OCI-LY7 (cell line): ENCODE results near the gene HOXC6. TPM values are rescaled to one million over a fixed set of nuclear protein-coding genes. Genes with fewer than 3 reads are reported as not detected.
A peak's percentile ranks its signal among the peaks of the same experiment; 100 is the strongest.

Experiments
- BruUV-seq: library from RNA; stranded (reverse); fragments of 400-500 nt; replicated peaks from 2 replicates; lab custom pipeline; 2021; lab: Mats Ljungman, UMichigan
- CTCF ChIA-PET: fragments of 300-600 bp; sonication (Branson Sonifier 250); formaldehyde crosslinking; loops from one replicate; lab custom pipeline; 2022; ENCODE audit warnings: antibody characterized with exemption; ENCODE audit not compliant: unreplicated experiment; lab: Charles Lee
- POLR2A ChIA-PET: fragments of 300-600 bp; sonication (Branson Sonifier 250); formaldehyde crosslinking; loops from one replicate; lab custom pipeline; 2022; ENCODE audit warnings: antibody characterized with exemption; lab: Charles Lee
- DNase-seq: peaks from one replicate; pipeline ENCODE4 v3.0.0-alpha.2; 2015; ENCODE audit warnings: low spot score
- H2AFZ ChIP-seq: fragments of 200-600 bp; sonication (generic), shearing (Covaris generic); 2 replicates; pipeline ENCODE4 v1.6.1; 2014; ENCODE audit warnings: mild to moderate bottlenecking, antibody characterized with exemption, low read length, moderate library complexity
- H3K27ac ChIP-seq: fragments of 200-600 bp; sonication (generic); 2 replicates; pipeline ENCODE4 v1.5.1; 2014; ENCODE audit warnings: mixed run types, low read depth, mild to moderate bottlenecking, moderate library complexity, low read length, inconsistent platforms; ENCODE audit not compliant: poor library complexity, severe bottlenecking
- H3K36me3 ChIP-seq: fragments of 200-600 bp; sonication (generic); 2 replicates; pipeline ENCODE4 v1.6.1; 2014; ENCODE audit warnings: mild to moderate bottlenecking, antibody characterized with exemption, low read length, moderate library complexity, mixed read lengths; ENCODE audit not compliant: insufficient read depth
- H3K4me1 ChIP-seq: fragments of 200-600 bp; sonication (generic); 2 replicates; pipeline ENCODE4 v1.5.1; 2014; ENCODE audit warnings: mild to moderate bottlenecking, low read length; ENCODE audit not compliant: insufficient read depth, poor library complexity, severe bottlenecking
- H3K4me2 ChIP-seq: fragments of 200-600 bp; sonication (generic); 2 replicates; pipeline ENCODE4 v1.6.1; 2014; ENCODE audit warnings: mild to moderate bottlenecking, low read length
- H3K4me3 ChIP-seq: fragments of 200-600 bp; sonication (generic); 2 replicates; pipeline ENCODE4 v1.5.1; 2014; ENCODE audit warnings: mild to moderate bottlenecking, low read depth, low read length; ENCODE audit not compliant: poor library complexity, severe bottlenecking
- H3K79me2 ChIP-seq: fragments of 200-600 bp; sonication (generic); 2 replicates; pipeline ENCODE4 v1.6.1; 2016; ENCODE audit warnings: low read depth, mild to moderate bottlenecking, low read length, moderate library complexity, mixed read lengths; ENCODE audit not compliant: insufficient read depth
- H3K9me2 ChIP-seq: fragments of 200-600 bp; sonication (generic); 2 replicates; pipeline ENCODE4 v1.6.1; 2016; ENCODE audit warnings: mild to moderate bottlenecking, low read length, mixed read lengths; ENCODE audit not compliant: insufficient read depth
- H3K9me3 ChIP-seq: fragments of 200-600 bp; sonication (generic); 2 replicates; pipeline ENCODE4 v1.6.1; 2014; ENCODE audit warnings: mild to moderate bottlenecking, mixed run types, low read length, mixed read lengths
- H4K20me1 ChIP-seq: fragments of 200-600 bp; sonication (generic); 2 replicates; pipeline ENCODE4 v1.6.1; 2014; ENCODE audit warnings: mild to moderate bottlenecking, antibody characterized with exemption, low read length, moderate library complexity, mixed read lengths; ENCODE audit not compliant: insufficient read depth
- CTCF ChIP-seq: fragments of 200-600 bp; sonication (generic); conservative IDR thresholded peaks from 2 replicates; pipeline ENCODE4 v1.5.1; 2014; ENCODE audit warnings: mild to moderate bottlenecking, antibody characterized with exemption, low read length, moderate library complexity, mixed read lengths
- EZH2phosphoT487 ChIP-seq: fragments of 200-600 bp; sonication (generic); IDR thresholded peaks from 2 replicates; pipeline ENCODE4 v1.6.1; 2018; ENCODE audit warnings: low read depth, borderline replicate concordance, mild to moderate bottlenecking, mixed run types, antibody characterized with exemption, low read length, moderate library complexity, mixed read lengths
- intact Hi-C: fragments of 100-400 bp; cut with micrococcal nuclease; formaldehyde crosslinking; loops from one replicate; pipeline ENCODE4 v1.10.0; 2022; ENCODE audit not compliant: unreplicated experiment
- total RNA-seq, 2 experiments: library from RNA; depleted of rRNA in 1 of 2; stranded (reverse); fragments of >200 nt in 1 of 2; shearing (Covaris generic) in 1 of 2; gene quantifications; 2 replicates each; pipeline ENCODE4 v1.2.3, GENCODE V29; 2014 to 2022

Gene HOXC6
- total RNA-seq, 2 experiments from 2014 or later, result 0.92 to 2.7 TPM

- intact Hi-C loops, result loop anchor here (2.0 to 10.0 kb wide), 3 partner anchors 194 to 284 kb away; no protein-coding TSS in a partner anchor
- H3K4me2 ChIP-seq, result peak overlapping the region; percentile 57
- CTCF ChIA-PET, result interaction anchor here (0.6 to 1.4 kb wide), 3 partner anchors 209 to 226 kb away, joined by 3 read pairs; no protein-coding TSS in a partner anchor
- POLR2A ChIA-PET, result interaction anchor here (0.6 to 0.7 kb wide), 3 partner anchors 35 to 994 kb away, joined by 3 read pairs; no protein-coding TSS in a partner anchor
- H3K36me3 ChIP-seq, result no peaks in the 10 kb centered on the region
- peak overlapping the region; percentile 17 for H3K4me3 ChIP-seq
- H3K4me1 ChIP-seq, result peaks cover 47% of the 10 kb centered on the region
- H3K79me2 ChIP-seq, result no peaks in the 10 kb centered on the region
- no peaks in the 10 kb centered on the region for H3K9me3 ChIP-seq
- H3K9me2 ChIP-seq, result no peaks in the 10 kb centered on the region
- no peak overlapping the region for H2AFZ ChIP-seq
- no peaks in the 10 kb centered on the region for H4K20me1 ChIP-seq
- TF ChIP-seq EZH2phosphoT487 (no peak), CTCF (no peak)
- DNase-seq, result no peak
- no TSS peak for BruUV-seq
- H3K27ac ChIP-seq, result no peak overlapping the region
These were observed 39.6 kb upstream of the HOXC6 start for GRCh38 chr12:53988541-53989226.

GRCh38 chr12:53989227-53990113 is 38.8 kb upstream of the HOXC6 start:
- Histone ChIP-seq H3K9me3 (no peaks in the 10 kb centered on the region), H3K4me1 (peaks cover 39% of the 10 kb centered on the region), H3K4me2 (peak overlapping the region; percentile 57), H2AFZ (no peak overlapping the region), H3K36me3 (no peaks in the 10 kb centered on the region), H3K4me3 (peak overlapping the region; percentile 17), H3K27ac (no peak overlapping the region), H4K20me1 (no peaks in the 10 kb centered on the region), H3K79me2 (no peaks in the 10 kb centered on the region), H3K9me2 (no peaks in the 10 kb centered on the region)
- intact Hi-C loops, result loop anchor here (2.0 to 10.0 kb wide), 3 partner anchors 195 to 285 kb away; no protein-coding TSS in a partner anchor
- CTCF ChIA-PET, result interaction anchor here (0.6 kb wide), 1 partner anchor 208 kb away, joined by 3 read pairs; no protein-coding TSS in a partner anchor
- DNase-seq, result peak; percentile 83
- no TSS peak for BruUV-seq
- TF ChIP-seq CTCF, result peak; percentile 92
- 0 out of 2 replicates have a peak, but pooled peaks have one; percentile 44 for TF ChIP-seq EZH2phosphoT487
- POLR2A ChIA-PET, result interaction anchor here (0.6 to 0.7 kb wide), 2 partner anchors 34 to 995 kb away, joined by 3 read pairs; no protein-coding TSS in a partner anchor
